HS-27A (cell line): ENCODE results near the gene SP140L.
"Not testable (repeated sequence)": the region's sequence is repeated elsewhere in the genome, so short reads cannot be mapped to it uniquely, and the experiment has no call there.

ENCODE experiments used
- DNase-seq: peaks from one replicate; pipeline ENCODE4 v3.0.0-alpha.2; 2012; ENCODE audit warnings: low read depth, missing footprints

The SP140L gene

GRCh38 chr2:230362030-230362691 lies 35.2 kb downstream of the SP140L start:
- DNase-seq = no peak

- no peak for DNase-seq
Measured at GRCh38 chr2:230382108-230382507, 55.1 kb downstream of the SP140L start.

DNA sequence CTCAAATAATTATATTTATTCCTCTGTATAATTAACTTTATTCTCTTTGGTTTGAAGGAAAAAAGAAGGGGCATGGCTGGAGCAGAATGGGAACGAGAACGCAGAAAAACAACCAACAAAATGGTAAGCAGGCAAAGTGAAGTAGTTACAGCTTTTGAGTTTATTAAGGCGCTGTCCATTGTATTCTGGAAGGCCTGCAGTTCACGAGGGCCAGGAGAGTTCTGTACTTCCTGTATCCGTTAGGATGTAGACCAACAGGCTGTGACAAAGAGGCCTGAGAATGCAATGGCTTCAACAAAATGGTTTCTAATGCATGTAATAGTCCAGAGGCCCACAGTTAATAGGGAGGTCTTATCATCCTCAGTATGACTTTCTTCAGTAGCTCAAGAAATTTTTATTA lies 56.5 kb downstream of the SP140L start:
- DNase-seq = no peak

DNA sequence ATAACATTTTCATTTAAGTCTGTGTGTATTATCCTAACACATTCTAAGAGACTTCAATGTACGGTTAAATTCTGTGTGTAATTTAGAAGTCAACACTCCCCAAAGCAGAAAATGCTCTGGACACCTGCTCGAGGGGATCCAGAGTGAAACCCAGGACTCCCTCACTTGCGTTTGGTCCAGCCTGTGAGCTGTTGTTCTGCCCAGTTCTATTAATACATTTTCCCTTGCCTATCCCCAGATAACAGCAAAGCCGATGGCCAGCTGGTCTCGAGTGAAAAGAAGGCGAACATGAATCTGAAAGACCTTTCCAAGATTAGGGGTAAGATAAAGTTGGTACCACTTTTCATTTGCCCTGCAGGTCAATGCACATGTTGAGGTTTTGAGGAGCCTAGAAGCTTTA lies 58.0 kb downstream of the SP140L start:
- no peak for DNase-seq

DNA sequence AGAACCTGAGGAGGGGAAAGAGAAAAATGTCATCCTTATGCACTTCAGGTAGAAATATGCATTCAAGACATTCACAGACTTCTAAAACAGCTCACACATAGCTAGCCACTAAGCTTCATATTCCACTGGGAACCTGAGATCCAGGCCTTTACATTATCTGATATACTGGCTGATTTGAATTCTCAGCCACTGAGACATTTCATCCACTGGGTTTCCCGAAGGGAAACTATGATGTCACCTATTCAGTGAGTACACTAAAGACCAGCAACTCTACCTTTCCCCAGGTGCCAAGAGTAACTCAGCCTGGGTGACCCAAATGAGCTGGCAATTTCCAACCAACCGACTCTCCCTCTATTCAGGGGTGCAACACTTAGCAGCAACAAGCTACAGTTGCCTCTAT lies 67.3 kb downstream of the SP140L start:
- DNase-seq = no peak

GRCh38 chr2:230398698-230399097 lies 71.7 kb downstream of the SP140L start:
- DNase-seq = not testable (repeated sequence)

GRCh38 chr2:230400041-230400440 lies 73.0 kb downstream of the SP140L start:
- no peak for DNase-seq

- no peak for DNase-seq
Measured at GRCh38 chr2:230400454-230400853, 73.5 kb downstream of the SP140L start.

DNA sequence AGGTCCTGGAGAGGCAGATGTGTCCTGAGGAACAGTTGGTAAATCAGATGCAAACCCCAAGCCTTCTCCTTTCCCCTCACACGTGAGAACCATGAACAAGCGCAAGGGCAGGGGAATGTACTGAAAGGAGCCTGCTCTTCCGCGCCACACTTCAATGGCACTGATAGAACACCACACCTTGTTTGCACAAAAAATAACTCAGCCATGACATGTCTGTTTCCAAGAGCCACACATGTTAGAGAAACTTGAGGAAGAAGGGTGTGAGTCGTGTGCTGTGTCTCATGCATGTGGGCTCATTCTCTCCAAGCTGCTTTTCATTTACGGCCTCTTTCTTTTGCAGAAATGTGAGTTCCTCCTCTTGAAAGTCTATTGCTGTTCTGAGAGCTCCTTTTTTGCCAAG lies 74.0 kb downstream of the SP140L start:
- not testable (repeated sequence) for DNase-seq

- no peak for DNase-seq
Measured at GRCh38 chr2:230403746-230404145, 76.8 kb downstream of the SP140L start.

GRCh38 chr2:230405824-230406223 lies 78.8 kb downstream of the SP140L start:
- DNase-seq = no peak

DNA sequence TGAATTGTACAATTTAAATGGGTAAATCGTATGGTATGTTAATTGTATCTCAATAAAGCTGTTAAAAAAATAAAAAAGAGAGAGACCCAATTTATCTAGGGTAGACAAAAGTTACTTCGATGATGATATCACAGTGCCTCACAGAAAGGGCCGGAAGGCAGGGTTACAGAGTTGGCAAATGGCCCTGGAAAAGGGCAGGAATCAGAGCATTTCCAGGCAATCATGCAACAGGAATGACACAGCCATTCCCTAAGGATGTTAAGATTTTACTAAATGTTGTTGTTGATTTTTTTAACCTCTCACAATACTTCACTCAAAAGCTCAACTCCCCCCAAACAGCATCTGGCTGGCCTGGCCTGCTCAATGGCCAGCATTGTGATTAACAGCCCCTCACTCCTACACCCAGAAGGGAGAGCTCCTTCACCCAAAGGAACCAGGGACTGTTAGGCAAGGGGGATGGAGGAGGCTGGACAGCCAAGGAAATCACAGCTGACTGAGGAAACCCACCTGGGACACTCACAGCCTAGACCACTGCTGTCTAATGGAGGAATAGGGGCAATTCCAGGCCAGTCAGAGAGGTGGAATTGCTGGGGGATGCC lies 81.3 kb downstream of the SP140L start:
- DNase-seq = no peak

- not testable (repeated sequence) for DNase-seq
Measured at GRCh38 chr2:230409316-230409715, 82.3 kb downstream of the SP140L start.

DNA sequence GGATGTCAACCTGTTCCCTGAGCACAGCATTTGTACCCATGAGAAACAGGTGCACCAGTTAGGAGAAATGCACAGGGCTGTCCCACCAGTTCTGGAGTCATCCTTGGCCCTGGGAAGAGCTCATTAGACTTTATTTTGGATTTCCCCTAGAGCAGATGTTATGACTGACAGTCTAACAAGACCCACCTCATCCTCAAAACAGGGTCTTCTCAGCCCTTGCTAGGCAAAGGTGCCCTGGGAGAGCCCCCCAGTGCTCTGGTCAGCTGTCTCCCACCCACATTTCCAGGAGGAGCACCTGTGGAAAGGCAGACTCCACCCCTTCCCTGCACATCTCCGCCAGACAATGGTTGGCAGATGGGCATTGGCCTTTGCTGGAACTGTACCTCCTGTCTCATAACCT lies 83.3 kb downstream of the SP140L start:
- no peak for DNase-seq

- no peak for DNase-seq
Measured at GRCh38 chr2:230410861-230411569, 84.0 kb downstream of the SP140L start.

GRCh38 chr2:230411570-230412370 lies 84.8 kb downstream of the SP140L start:
- DNase-seq = no peak

DNA sequence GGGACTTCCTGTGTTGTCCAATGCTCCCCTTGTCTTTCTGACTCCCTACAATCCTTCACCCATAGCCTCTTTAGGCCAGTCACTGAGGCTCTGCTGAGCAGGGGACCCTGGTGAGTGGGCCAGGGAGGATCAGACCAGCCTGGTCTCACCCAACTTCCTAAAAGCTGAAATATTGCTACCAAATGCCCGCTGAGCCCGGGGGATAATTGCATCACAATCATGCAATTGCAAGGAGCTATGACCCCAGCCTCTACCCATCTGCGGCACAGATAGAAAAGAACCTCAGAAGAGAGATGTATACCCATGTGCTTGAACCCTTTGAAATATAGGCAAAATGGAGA lies 85.3 kb downstream of the SP140L start:
- no peak for DNase-seq

DNA sequence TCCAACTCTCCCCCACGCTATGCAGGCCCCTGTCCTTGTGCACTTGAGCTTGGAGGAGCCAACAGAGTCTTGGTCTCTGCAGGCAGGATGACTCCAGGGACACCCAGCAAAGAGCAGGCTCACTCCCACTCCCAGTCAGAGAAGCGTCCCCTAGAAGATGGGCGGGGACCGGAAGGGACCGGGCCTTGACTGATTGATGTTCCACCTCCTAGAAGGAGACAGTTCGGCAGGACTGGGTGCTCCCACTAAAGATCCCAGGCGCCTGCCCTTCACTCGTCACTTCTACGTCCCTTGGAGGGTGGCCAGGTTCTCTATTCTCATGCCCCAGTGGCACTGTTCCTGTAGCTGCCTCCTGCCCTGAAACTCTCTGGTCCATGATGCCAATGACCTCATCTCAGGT lies 85.9 kb downstream of the SP140L start:
- DNase-seq = no peak

GRCh38 chr2:230413479-230413878 lies 86.5 kb downstream of the SP140L start:
- DNase-seq = no peak

GRCh38 chr2:230414302-230414701 lies 87.3 kb downstream of the SP140L start:
- DNase-seq = no peak

DNA sequence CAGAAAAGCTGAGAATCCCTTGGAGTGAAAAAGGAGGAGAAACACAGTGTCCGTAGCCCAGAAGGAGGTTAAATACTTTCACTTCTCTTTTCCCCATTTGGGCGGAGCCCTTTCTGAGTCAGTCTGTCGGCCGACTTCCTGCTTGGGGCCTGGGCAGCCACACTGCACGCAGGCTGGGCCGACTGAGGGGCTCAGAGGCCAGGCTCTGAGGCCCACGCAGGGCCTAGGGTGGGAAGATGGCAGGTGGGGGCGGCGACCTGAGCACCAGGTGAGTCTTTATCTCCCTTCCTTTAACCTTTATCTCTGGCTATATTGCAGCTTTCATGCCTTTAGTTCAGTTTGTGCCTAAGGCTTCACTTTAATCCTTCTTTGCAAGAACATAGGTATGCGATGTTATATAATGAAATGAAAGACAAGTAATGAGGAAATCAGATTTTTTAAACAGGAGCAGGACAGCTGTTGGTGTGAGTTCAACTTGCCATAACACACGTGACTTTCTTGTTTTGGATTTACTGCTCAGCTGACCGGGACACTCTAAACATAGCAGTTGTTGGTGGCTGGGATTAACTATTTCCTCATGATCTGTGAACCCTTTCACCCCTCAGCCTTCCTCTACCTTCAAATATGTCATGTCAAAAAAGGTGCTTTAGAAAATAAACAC lies 89.2 kb downstream of the SP140L start, which contains the start of gene SP100:
Gene SP100 (plus strand): TSS at position 141 of the 661 bp plus-strand sequence. CDS start 96 bp downstream, at position 237.
- no peak for DNase-seq

DNA sequence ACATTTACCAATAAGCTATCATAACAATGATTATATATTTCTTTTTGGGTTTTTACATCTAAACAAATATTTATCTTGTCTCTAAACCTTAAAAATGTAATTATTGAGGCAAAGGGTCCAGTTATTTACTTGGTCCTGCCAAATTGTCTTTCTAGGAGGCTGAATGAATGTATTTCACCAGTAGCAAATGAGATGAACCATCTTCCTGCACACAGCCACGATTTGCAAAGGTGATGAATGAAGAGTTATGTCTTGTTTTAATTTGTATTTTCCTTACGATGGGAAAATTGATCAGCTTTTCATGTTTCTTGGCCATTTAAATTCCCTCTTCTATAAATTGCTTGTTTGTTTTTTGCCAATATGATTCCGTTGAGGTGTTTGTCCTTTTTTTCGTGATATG lies 90.4 kb downstream of the SP140L start:
- no peak for DNase-seq
